GM18502 (cell line): ENCODE results near the gene RAD51B.

Experiments used
- ATAC-seq: cut with Tn5 transposase; IDR thresholded peaks from one replicate; pipeline ENCODE4 v1.9.1; 2021; ENCODE audit warnings: mild to moderate bottlenecking; ENCODE audit not compliant: unreplicated experiment, poor library complexity

The RAD51B gene

GRCh38 chr14:68580096-68580645 is 760.6 kb downstream of the RAD51B start:
- ATAC-seq = no peak

GRCh38 chr14:68580671-68581070 is 761.1 kb downstream of the RAD51B start:
- ATAC-seq = no peak

- no peak for ATAC-seq
These were observed 764.1 kb downstream of the RAD51B start for GRCh38 chr14:68583548-68584280.

DNA sequence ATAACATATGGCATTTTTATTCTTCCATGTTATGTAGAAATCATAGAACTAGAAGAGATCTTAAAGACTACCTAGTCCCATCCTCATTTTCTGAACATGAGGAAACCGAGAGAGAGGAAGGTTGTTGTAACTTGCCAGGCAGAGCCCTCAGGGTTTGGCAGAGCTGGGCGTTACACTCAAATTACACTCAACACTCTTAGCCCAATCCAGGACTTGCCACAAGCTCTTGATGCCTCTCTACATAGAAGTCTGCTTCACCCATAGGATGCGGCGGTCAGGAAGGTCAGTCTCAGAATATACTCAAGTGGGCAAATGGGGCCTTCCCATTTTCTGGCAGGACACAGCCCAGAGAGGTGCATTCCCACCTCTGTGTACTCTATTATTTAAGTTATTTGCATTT is 765.2 kb downstream of the RAD51B start:
- no peak for ATAC-seq

DNA sequence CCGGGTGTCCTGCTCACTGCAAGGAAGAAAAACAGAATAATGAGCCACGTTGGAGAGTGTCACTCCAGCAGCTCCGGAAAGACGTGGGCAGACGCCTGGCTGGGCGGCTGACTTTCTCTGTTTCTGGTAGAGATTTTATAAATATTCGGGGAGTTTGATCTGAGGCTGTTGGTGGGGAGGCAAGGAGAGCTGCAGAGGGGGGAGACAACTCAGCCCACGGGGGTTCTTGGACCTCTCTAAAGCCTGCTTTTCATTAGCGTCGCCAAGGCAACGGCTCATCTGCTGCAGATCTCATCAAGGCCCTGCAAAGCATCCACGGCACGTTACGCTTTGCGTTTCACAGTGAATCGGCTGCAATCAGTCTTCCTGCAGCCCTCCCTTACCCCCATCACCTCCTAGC is 766.1 kb downstream of the RAD51B start:
- no peak for ATAC-seq

- no peak for ATAC-seq
These were observed 767.5 kb downstream of the RAD51B start for GRCh38 chr14:68586896-68587751.

DNA sequence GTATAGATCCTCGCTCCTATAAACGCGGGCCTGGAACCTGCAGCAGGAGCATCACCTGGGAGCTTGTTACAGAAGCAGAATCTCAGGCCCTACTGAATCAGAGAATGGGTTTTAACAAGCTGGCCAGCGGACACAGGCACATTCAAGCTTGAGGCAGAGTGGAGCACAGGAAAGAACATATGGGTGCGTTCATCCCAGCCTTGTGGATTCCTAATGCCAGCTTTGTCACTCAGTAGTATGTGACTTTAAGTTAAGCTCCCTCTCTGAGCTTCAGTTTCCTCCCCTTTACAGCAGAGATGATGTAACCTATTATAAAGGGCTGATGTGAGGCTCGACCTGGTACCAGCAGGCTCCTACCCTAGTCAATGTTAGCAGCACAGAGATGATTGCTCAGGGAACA is 768.4 kb downstream of the RAD51B start:
- ATAC-seq = no peak

DNA sequence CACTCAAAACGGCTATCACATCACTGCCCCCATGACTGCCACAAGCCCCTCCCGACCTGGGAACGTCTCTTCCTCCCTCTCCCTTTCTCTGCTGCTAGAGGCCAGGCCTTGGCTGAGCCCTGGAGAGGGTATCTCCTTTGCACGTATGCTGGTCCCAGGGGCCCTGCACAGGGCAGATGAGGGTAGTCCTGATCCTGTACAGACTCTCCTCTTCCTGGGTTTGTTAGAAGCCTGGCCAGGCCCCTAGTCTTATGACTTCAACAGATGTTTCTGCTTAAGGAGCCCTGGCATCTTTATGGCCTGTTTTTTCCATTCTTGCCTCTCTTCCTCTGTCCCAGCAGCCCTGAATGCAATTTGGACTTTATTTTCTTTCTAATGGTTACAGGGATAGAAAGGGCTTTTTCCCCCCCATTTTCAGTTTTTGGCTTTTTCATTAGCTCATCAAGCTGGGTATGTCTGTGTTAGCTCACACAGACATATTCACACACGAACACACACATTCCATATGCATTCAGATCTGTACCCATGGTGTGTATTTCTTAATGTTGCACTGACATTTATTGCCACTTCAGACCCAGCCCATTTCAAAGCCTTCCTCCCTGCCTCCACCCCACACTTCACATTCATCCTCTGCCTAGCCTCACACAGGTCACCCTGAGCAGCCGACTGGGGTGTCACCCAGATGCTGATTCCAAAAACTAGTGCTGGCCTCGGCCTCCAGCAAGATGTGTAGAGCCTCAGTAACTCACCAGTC is 770.0 kb downstream of the RAD51B start:
- ATAC-seq = no peak

- ATAC-seq = no peak
These were observed 770.6 kb downstream of the RAD51B start for GRCh38 chr14:68590201-68590522.

GRCh38 chr14:68591786-68592185 is 772.2 kb downstream of the RAD51B start:
- no peak for ATAC-seq

DNA sequence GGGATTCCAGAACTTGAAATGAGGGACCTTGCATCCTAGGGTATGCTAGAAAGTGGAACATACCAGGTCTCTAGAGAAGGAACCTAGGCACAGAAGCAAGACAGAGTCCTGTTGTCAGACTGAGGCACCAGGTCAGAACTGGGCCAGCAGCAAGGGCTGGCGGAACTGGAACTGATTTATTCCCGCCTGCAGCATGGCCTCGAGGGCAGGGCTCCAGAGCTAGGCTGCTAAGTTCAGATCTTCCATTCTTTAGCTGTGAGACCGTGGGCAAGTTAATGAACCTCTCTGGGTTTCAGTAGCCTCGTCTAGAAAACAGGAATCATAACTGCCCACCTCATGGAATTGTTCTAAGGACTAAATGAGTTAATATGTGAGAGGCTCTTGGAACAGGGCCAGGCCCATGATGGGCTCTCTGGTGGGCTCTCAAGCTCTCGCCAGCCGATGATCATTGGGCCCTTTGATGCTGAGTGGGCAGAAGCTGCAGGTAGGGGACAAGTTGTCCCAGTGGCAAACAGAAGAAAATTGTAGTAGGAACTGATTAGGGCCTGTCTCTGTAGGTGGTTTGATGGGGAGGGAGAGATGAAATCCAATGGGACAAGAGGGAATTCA is 773.5 kb downstream of the RAD51B start:
- no peak for ATAC-seq

DNA sequence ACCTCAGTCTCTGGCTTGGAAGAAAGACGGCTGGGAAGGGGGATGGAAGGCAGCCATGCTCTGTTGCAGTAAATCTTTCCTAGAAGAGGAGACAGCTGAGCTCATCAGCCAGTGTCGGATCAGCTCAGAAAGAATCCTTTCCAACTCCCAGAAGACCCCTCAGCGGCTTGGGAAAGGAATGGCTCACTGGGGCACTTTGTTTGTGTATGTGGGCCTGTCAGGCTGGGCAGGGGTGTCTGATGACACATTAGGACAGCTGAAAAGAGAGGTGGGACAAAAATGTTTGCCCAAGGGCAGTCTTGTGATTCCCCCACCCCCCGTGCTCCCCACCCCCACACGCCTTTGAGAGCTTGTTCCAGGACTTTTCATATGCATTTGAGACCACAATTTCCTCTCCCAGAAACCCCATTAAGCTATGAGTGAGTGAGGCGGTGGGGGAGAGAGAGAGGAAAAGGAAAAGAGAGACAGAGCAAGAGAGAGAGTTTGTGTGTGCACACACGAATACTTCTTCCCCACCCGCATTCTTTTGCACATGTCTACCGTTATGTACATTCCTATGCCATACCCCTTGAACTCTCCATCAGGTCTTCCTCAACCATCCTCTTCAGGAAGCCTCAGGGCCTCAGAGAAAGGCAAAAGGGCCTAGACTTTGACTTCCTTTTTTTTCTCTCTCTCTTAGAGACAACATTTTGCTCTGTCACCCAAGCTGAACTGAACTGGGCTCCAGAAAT is 774.4 kb downstream of the RAD51B start:
- no peak for ATAC-seq

GRCh38 chr14:68594737-68595380 is 775.3 kb downstream of the RAD51B start:
- ATAC-seq = no peak

DNA sequence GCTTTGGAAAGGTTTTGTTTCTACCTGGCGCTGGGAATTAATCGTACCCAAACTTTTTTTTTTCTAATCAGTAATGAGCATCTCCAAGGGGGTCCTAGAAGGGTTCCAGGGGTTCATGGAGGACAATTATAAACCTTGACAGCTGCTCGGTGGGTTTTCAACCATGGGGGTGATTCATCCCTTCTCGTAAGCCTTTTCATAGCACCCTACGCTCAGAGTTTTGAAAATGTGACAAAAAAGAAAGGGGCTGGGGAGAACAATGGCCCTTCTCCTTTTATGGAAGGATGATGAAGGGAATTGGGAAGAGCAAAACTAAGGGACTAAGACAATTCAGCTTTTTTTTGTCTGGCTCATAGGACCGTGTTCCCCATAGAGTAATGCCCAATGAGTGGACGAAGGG is 776.6 kb downstream of the RAD51B start:
- ATAC-seq = no peak

DNA sequence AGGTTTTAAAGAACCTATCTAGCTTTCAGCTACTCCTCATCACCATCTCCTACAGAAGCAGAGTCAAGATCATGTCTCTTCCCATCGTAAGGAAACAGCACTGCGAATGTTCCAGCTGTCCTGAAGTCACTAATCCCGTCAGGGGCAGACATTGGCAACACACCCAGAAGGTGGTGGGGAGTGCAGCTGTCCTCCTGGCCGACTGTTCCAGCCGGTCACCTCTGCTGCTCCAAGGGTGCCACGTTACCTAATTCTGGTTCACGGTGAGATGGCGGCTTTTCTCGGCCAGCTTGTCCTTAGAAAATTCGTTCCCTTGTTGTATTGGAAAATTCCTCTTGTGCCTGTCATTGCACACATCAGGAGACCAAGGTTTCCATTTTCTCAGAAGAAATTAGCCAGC is 777.1 kb downstream of the RAD51B start:
- no peak for ATAC-seq

- no peak for ATAC-seq
These were observed 778.5 kb downstream of the RAD51B start for GRCh38 chr14:68598089-68598488.

- no peak for ATAC-seq
These were observed 779.3 kb downstream of the RAD51B start for GRCh38 chr14:68598621-68599447.

- ATAC-seq = no peak
These were observed 780.5 kb downstream of the RAD51B start for GRCh38 chr14:68599896-68600610.
